ENCODE results near the gene CCL11.

DNA sequence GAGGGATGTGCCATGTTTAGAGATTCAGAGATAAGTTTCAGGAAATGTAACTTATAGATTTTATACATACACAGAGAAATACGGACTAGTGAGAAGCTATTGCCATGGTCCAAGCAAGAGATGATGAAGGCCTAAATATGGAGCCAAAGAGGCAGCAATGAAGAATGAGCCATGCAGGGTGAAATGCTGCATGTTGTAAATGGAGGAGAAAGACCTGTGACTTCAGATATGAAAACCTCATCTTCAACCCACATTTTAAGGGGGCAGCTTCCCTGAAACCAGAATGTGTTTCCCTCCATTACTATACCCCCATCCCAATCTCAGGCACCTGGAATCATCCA, 27.6 kb upstream of the CCL11 start:
- TF ChIP-seq SIN3A (conservative IDR thresholded peaks at IDR 0.05 in 1 of 2, IDR thresholded peaks at IDR 0.05 in 1 of 2; ENCODE audit: low read depth in 1 of 2, low read length in 2 of 2) (no peak), BCL11A (IDR thresholded peaks at IDR 0.05; ENCODE audit: low read depth in 2 of 2, low read length in 2 of 2) (no peak), SUZ12 (IDR thresholded peaks at IDR 0.05; ENCODE audit: low read length) (no peak)
